Astrocyte (in vitro differentiated cells and primary cell): ENCODE data around the gene PAX5. TPM values are rescaled to one million over a fixed set of nuclear protein-coding genes. Genes with fewer than 3 reads are reported as not detected.

Experiments used
- DNase-seq: peaks from one replicate; pipeline ENCODE4 v3.0.0-alpha.2; 2010; ENCODE audit warnings: low read depth
- FAIRE-seq: peaks from 2 replicates; lab custom pipeline; 2011; peaks lifted over from hg19 to GRCh38; lab: Jason Lieb, UNC
- H2AFZ ChIP-seq: 2 replicates; pipeline ENCODE4 v1.6.0; 2012; ENCODE audit warnings: low read depth, low read length, inconsistent platforms
- H3K27ac ChIP-seq: 2 replicates; pipeline ENCODE4 v1.5.1; 2011; ENCODE audit warnings: low read depth, low read length, inconsistent platforms
- H3K27me3 ChIP-seq: 2 replicates; pipeline ENCODE4 v1.6.0; 2011; ENCODE audit warnings: low read length, inconsistent platforms; ENCODE audit not compliant: insufficient read depth
- H3K36me3 ChIP-seq: 2 replicates; pipeline ENCODE4 v1.5.1; 2011; ENCODE audit warnings: low read length, inconsistent platforms; ENCODE audit not compliant: insufficient read depth
- H3K4me1 ChIP-seq: 2 replicates; pipeline ENCODE4 v1.5.1; 2011; ENCODE audit warnings: low read length, inconsistent platforms; ENCODE audit not compliant: insufficient read depth
- H3K4me2 ChIP-seq: 2 replicates; pipeline ENCODE4 v1.6.0; 2012; ENCODE audit warnings: low read length, inconsistent platforms
- H3K4me3 ChIP-seq: 2 replicates; pipeline ENCODE4 v1.5.1; 2011; ENCODE audit warnings: low read depth, mild to moderate bottlenecking, low read length, inconsistent platforms; ENCODE audit not compliant: insufficient read depth
- H3K79me2 ChIP-seq: 2 replicates; pipeline ENCODE4 v1.6.0; 2012; ENCODE audit warnings: mild to moderate bottlenecking, low read length, inconsistent platforms; ENCODE audit not compliant: insufficient read depth
- H3K9ac ChIP-seq: 2 replicates; pipeline ENCODE4 v1.6.0; 2012; ENCODE audit warnings: mild to moderate bottlenecking, low read length, inconsistent platforms
- H3K9me3 ChIP-seq: 2 replicates; pipeline ENCODE4 v1.5.1; 2012; ENCODE audit warnings: low read depth, mild to moderate bottlenecking, low read length, inconsistent platforms; ENCODE audit not compliant: insufficient read depth
- H4K20me1 ChIP-seq: 2 replicates; pipeline ENCODE4 v1.6.0; 2012; ENCODE audit warnings: low read length, inconsistent platforms; ENCODE audit not compliant: insufficient read depth
- H3K27ac Mint-ChIP-seq: one replicate; pipeline ENCODE4 v1.8.0; 2021; ENCODE audit warnings: mild to moderate bottlenecking, mixed read lengths; ENCODE audit not compliant: unreplicated experiment
- H3K27me3 Mint-ChIP-seq: one replicate; pipeline ENCODE4 v1.8.0; 2021; ENCODE audit warnings: low read depth, mixed read lengths; ENCODE audit not compliant: unreplicated experiment
- H3K36me3 Mint-ChIP-seq: one replicate; pipeline ENCODE4 v1.8.0; 2021; ENCODE audit warnings: low read depth, mixed read lengths; ENCODE audit not compliant: unreplicated experiment
- H3K4me1 Mint-ChIP-seq: one replicate; pipeline ENCODE4 v1.8.0; 2021; ENCODE audit warnings: low read depth, mixed read lengths; ENCODE audit not compliant: unreplicated experiment
- H3K4me3 Mint-ChIP-seq: one replicate; pipeline ENCODE4 v1.8.0; 2021; ENCODE audit warnings: mild to moderate bottlenecking, moderate library complexity, mixed read lengths; ENCODE audit not compliant: unreplicated experiment
- H3K9me3 Mint-ChIP-seq: one replicate; pipeline ENCODE4 v1.8.0; 2021; ENCODE audit warnings: mild to moderate bottlenecking, mixed read lengths; ENCODE audit not compliant: unreplicated experiment
- CTCF ChIP-seq: IDR thresholded peaks from 2 replicates; pipeline ENCODE4 v1.5.1; 2011; ENCODE audit warnings: low read depth, mild to moderate bottlenecking, inconsistent platforms, low read length, moderate library complexity; ENCODE audit not compliant: insufficient read depth
- EZH2 ChIP-seq: IDR thresholded peaks from 2 replicates; pipeline ENCODE4 v1.6.1; 2012; ENCODE audit warnings: mild to moderate bottlenecking, low read length, inconsistent platforms; ENCODE audit not compliant: insufficient read depth
- total RNA-seq: library from RNA; stranded (reverse); gene quantifications from 2 replicates; pipeline ENCODE4 v1.2.1, GENCODE V29; 2021

The PAX5 gene
- total RNA-seq, 1 donor from 2014 or later = not detected

- H3K4me2 ChIP-seq = no peak overlapping the region
- Mint-ChIP-seq H3K4me3 (no peak overlapping the region), H3K9me3 (peaks cover 7% of the 10 kb centered on the region), H3K4me1 (peaks cover 3% of the 10 kb centered on the region), H3K27ac (no peak overlapping the region), H3K27me3 (peaks cover 97% of the 10 kb centered on the region), H3K36me3 (no peaks in the 10 kb centered on the region)
- H3K4me3 ChIP-seq = no peak overlapping the region
- no peak overlapping the region for H3K27ac ChIP-seq
- no peaks in the 10 kb centered on the region for H4K20me1 ChIP-seq
- DNase-seq (no peak), FAIRE-seq (no peak)
- no peak for TF ChIP-seq CTCF
- no peak for TF ChIP-seq EZH2
- no peaks in the 10 kb centered on the region for H3K79me2 ChIP-seq
- peaks cover 72% of the 10 kb centered on the region for H3K27me3 ChIP-seq
- H3K36me3 ChIP-seq = no peaks in the 10 kb centered on the region
- no peak overlapping the region for H2AFZ ChIP-seq
- H3K9ac ChIP-seq = no peak overlapping the region
- no peaks in the 10 kb centered on the region for H3K9me3 ChIP-seq
- no peaks in the 10 kb centered on the region for H3K4me1 ChIP-seq
These were observed 138.3 kb downstream of the PAX5 start for GRCh38 chr9:36895744-36896260.

DNA sequence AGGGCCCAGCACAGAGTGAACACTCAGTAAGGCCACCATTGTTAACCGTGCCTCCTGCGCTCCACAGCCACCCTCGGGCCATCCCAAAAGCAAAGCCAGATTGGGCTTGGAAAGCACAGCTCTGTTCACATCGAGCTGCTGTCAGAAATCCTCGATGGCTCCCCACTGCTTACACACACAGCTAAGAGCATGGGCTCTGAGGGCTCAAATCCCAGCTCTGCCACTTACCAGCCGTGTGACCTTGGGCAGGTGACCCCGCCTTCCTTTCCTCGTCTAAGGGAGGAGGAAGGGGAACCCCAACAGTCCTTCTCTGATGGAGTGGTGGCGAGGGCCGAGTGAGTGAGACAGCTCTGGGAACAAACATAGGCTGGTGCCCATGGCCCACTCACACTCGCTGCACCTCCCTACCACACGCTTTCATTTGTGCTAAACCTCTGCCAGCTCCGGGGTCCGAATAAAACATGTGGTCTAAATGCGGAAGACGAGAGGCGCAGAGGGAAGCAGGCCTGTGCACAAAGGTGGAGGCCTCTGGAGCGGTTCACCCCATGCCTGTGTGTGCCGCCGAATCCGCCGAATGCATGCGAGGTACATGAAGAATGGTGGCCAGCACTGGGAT, 139.3 kb downstream of the PAX5 start:
- H3K9me3 ChIP-seq = no peaks in the 10 kb centered on the region
- H2AFZ ChIP-seq = no peak overlapping the region
- H3K27ac Mint-ChIP-seq = no peak overlapping the region
- H3K9ac ChIP-seq = no peak overlapping the region
- peaks cover 74% of the 10 kb centered on the region for H3K27me3 ChIP-seq
- TF ChIP-seq CTCF (no peak), EZH2 (no peak)
- H3K27me3 Mint-ChIP-seq = peaks cover 97% of the 10 kb centered on the region
- no peak overlapping the region for H3K4me3 ChIP-seq
- no peak overlapping the region for H3K27ac ChIP-seq
- H3K36me3 Mint-ChIP-seq = no peaks in the 10 kb centered on the region
- no peaks in the 10 kb centered on the region for H4K20me1 ChIP-seq
- H3K4me3 Mint-ChIP-seq = no peak overlapping the region
- peaks cover 4% of the 10 kb centered on the region for H3K9me3 Mint-ChIP-seq
- H3K4me2 ChIP-seq = no peak overlapping the region
- no peaks in the 10 kb centered on the region for H3K79me2 ChIP-seq
- no peak for DNase-seq
- FAIRE-seq = no peak
- H3K4me1 ChIP-seq = no peaks in the 10 kb centered on the region
- H3K36me3 ChIP-seq = no peaks in the 10 kb centered on the region
- H3K4me1 Mint-ChIP-seq = peaks cover 3% of the 10 kb centered on the region

DNA sequence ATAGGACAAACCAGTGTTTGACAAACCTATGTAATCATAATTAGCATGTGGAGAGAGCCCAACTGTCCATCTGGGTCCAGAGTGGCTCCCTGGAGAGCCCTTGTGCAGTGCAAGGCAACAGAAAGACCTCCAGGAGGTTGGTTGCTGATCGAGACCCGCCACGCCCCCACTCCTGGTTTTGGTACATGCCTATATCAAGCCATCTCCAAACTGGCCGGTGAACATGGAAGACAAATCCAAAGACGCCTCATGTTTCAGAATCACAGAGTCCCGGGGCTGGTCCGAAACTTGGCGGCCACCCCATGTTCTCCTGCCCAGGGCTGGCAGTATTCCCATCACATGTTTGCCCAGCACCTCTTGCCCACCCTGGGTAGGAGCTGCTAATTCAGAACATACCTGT, 140.2 kb downstream of the PAX5 start:
- DNase-seq (no peak), FAIRE-seq (no peak)
- Mint-ChIP-seq H3K27me3 (peaks cover 97% of the 10 kb centered on the region), H3K27ac (no peak overlapping the region), H3K4me1 (peaks cover 3% of the 10 kb centered on the region), H3K36me3 (no peaks in the 10 kb centered on the region), H3K4me3 (no peak overlapping the region), H3K9me3 (peaks cover 3% of the 10 kb centered on the region)
- Histone ChIP-seq H3K9ac (no peak overlapping the region), H2AFZ (no peak overlapping the region), H4K20me1 (no peaks in the 10 kb centered on the region), H3K27me3 (peaks cover 70% of the 10 kb centered on the region), H3K4me2 (no peak overlapping the region), H3K4me1 (no peaks in the 10 kb centered on the region), H3K36me3 (no peaks in the 10 kb centered on the region), H3K9me3 (no peaks in the 10 kb centered on the region), H3K27ac (no peak overlapping the region), H3K79me2 (no peaks in the 10 kb centered on the region), H3K4me3 (no peak overlapping the region)
- no peak for TF ChIP-seq CTCF
- TF ChIP-seq EZH2 = no peak
